GM18870 (cell line): ENCODE results near the gene NOXRED1.
"Not testable (repeated sequence)": the region's sequence is repeated elsewhere in the genome, so short reads cannot be mapped to it uniquely, and the experiment has no call there.

Experiments used
- ATAC-seq: cut with Tn5 transposase; IDR thresholded peaks from one replicate; pipeline ENCODE4 v1.9.1; 2021; ENCODE audit warnings: moderate library complexity; ENCODE audit not compliant: unreplicated experiment

Gene NOXRED1

DNA sequence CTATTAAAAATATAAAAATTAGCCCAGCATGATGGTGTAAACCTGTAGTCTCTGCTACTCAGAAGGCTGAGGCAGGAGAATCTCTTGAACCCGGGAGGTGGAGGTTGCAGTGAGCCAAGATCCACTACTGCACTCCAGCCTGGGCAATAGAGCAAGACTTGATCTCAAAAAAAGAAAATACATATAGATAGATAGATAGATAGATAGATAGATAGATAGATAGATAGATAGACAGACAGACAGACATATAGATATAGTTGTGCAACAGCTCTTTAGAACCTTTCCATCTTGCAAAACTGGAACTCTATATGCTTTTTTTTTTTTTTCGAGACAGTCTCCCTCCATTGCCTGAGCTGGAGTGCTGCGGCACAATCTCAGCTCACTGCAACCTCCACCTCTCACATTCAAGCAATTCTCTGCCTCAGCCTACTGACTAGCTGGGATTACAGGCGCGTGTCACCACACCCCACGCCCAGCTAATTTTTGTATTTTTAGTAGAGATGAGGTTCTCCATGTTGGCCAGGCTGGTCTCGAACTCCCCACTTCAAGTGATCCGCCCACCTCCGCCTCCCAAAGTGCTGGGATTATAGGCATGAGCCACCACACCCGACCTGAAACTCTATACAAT is 7.8 kb downstream of the NOXRED1 start:
- not testable (repeated sequence) for ATAC-seq

DNA sequence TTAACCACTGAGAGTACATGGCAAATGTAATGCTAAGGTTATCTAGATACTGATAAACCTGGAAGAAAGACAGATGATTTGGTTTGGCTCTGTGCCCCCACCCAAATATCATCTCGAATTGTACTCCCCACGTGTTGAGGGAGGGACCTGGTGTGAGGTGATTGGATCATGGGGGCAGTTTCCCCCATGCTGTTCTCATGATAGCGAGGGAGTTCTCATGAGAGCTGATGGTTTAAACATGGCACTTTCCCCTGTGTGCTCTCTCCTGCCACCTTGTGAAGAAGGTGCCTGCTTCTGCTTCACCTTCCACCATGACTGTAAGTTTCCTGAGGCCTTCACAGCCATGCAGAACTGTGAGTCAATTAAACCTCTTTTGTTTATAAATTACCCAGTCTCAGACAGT is 14.2 kb downstream of the NOXRED1 start:
- no peak for ATAC-seq

DNA sequence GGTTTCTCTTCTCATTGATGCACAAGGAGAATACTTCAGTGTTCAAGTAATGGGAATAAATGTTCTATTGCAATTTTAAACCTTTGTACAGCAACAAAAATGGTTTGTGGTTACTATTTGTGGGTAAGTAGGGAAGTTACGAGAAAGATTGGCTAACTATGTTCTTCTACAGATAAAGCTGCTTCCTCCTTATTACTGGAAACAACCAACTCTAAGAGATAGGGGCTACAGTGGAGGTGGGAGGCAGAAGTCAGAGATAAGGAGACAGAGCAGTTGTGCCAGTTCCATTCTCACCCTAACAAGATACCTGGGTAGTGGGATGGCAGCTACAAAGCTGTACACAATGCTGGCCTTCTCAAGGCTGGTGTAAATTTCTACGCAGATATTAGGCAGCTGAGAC is 16.2 kb downstream of the NOXRED1 start:
- ATAC-seq: no peak

DNA sequence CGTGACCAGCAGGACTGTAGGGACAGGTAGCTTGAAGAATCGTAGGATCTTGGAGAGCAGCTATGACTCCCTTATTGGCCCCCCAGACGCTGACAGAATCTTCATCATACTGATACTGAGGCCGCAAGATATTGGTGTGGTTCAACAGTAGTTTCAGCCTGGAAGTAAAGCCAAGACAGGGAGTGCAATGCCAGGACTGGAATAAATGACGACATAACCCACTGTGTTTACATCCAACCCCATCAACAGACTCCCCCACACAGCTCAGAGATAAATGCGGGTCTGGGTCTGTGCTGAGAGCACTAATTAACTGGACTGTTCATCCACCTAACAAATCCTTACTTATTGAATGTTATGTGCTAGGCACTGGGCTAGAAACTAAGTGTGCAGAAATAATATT is 16.6 kb downstream of the NOXRED1 start:
- no peak for ATAC-seq

DNA sequence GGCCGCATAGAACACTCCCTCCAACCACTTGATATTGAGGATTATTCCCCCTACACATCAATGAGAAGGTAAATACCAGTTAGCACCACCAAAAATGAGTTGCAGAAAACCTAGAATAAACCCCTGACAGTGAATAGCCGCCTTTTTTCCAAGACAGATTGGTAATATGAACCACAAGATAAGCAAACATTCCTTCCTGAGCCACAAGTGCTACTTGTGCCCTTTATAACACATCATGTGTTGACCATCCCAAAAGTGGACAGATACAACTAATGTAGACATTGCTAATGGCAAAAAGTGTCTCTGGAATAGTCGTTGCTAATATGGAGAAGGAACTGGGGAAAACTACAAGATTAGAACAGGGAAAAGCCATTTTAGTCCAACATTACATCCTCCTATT is 17.2 kb downstream of the NOXRED1 start:
- ATAC-seq: no peak

DNA sequence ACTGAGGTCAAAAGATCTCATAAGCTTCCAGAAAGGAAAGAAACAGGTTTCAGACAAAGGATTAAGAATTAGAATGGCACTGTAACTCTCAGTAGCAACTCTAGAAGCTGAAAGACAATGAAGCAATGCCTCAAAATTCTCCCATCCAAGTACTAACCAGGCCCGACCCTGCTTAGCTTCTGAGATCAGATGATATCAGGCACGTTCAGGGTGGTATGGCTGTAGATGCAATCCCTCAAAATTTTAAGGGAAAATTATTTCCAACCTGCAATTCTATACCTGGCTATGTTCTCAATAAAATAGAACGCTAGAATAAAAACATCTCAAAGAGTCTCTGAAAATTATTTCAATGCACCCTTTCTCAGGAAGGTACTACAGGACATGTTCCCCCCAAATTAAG is 19.6 kb downstream of the NOXRED1 start:
- no peak for ATAC-seq

DNA sequence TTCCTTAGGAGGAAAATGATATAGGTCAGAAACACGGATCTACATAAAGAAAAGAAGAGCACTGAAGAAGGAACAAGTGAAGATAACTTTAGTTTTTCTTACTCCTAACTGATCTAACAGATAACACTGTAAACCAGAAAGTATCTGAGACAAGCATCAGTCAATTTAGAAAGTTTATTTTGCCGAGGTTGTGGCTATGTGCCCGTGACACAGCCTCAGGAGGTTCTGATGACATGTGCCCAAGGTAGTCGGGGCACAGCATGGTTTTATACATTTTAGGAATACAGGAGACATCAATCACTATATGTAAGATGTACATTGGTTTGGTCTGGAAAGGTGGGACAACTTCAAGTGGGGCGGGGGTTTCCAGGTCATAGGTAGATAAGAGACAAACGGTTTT is 23.1 kb downstream of the NOXRED1 start:
- no peak for ATAC-seq

DNA sequence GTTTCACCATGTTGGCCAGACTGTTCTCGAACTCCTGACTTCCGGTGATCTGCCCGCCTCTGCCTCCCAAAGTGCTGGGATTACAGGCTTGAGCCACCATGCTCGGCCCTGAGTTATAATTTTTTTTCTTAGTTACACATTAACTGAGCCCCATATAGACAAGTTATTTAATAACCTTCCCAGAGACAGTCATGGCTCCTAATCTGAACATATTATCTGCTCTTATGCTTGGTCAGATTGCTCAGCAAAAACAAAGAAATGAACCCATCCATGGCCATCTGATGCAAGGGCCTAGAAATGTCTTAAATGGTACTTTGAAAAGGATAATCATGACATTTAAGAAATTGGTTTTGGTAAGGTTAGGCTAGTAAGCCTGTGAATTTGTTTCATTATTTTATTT is 33.1 kb downstream of the NOXRED1 start:
- no peak for ATAC-seq

DNA sequence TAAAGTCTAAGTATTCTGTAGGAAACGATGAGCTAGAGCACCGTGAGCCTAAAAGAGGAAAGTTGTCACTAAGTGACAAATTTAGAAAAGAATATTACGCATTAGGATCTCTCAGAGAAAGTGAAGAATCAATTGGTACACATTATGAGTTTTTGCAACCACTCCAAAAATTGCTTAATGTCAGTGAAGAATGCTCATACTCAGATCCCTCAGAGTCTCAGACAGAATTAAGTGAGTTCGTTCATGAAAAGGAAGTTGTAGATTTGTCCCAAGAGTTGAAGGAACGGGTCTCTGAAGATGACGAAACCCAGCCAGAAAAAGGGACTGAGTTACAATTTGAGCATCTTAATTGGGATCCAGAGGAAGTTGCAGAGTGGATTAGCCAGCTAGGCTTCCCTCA is 44.6 kb downstream of the NOXRED1 start:
- no peak for ATAC-seq

DNA sequence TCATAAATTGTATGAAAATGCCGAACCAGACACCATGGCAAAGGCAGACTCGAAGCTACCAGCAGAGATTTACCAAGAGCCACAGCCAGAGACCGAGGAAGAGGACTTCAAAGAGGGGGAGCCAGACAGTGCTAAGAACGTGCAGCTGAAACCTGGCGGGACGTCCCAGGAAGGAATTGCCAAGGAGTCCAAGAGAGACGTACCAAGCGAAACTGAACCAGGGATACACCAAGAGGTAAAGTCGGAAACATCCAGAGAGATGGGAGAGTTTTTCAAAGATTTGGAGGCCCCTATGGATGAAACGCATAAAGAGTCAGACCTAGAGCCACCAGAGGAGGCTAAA is 45.9 kb downstream of the NOXRED1 start:
- ATAC-seq: no peak

DNA sequence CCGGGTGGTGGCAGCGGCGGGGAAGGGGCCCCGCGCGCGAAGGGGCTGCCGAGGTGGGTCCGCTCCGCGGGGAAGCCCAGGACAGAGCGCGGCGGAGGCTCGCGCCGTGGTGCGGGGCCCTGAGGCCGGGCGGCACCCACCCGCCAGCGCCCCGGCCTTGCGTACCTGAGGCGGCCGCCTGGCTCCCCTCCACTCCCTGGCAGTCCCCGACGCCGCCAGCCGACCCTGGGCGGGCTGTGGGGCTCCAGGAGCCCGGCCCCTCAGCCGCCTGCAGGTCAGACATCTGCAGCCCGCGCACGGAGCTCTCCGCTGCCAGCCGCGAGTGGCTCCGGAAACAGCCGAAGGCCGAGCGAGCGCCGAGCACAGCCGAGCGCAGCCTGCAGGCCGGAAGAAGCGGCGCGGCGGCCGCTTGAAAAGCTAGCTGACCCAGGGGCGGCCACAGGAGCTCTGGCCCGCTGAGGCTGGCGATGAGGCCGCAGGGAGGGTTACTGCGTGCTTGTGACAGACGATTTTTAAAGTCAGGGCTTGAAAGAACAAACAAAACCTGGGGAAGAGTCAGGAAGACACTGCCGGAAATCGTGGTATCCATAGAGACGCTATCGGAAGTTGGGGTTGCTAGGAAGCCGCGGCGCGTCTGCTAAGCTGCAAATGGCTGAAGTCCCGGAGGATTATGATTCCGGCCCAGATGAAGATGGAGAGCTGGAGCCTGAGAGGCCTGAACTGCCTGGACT is 46.4 kb downstream of the NOXRED1 start, which contains the start of the genes SAMD15 and TMED8:
SAMD15 (plus strand) TSS at position 609 of the 731 bp plus-strand sequence; CDS start at position 649, 40 bp downstream.
TMED8 (minus strand) TSS at position 324 of the 731 bp plus-strand sequence; CDS start at position 283, 41 bp downstream.
- ATAC-seq: peak; percentile 68

DNA sequence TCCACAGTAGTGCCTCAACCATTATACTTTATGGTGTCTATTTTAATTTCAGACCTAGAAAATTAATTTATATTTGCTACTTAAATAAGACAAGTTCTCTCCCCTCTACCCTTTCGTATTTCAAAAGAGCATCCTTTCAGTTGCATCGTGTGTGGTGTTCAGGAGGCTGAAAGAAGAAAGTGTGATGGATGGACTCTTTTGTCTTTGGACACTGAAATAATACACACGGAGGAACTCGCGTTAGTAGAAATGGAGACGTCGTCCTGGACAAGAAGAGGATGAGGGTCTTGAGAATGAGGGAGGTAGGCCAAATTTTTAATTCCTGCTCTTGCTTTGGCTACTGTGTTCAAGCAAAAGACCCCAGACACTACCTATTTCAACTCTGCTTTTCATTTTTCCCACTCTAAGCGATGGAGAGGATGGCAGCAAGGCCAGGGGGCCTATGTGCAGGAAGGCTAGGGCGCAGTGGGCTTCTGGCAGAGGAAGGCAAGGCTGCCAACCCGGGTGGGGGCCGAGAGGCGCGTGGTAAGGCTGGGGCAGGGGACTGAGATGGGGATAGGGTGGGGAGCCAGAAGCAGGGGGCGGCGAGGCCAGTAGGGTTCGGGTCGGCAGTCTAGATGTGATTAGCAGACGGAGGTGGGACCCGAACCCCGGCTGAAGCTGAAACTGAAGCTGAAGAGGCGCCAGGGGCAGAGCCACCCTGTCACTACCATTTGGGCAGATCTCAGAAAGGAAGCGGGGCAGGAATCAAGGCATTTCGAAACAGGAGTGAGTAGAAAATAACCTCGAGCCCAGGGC is 47.2 kb downstream of the NOXRED1 start:
- ATAC-seq: no peak

DNA sequence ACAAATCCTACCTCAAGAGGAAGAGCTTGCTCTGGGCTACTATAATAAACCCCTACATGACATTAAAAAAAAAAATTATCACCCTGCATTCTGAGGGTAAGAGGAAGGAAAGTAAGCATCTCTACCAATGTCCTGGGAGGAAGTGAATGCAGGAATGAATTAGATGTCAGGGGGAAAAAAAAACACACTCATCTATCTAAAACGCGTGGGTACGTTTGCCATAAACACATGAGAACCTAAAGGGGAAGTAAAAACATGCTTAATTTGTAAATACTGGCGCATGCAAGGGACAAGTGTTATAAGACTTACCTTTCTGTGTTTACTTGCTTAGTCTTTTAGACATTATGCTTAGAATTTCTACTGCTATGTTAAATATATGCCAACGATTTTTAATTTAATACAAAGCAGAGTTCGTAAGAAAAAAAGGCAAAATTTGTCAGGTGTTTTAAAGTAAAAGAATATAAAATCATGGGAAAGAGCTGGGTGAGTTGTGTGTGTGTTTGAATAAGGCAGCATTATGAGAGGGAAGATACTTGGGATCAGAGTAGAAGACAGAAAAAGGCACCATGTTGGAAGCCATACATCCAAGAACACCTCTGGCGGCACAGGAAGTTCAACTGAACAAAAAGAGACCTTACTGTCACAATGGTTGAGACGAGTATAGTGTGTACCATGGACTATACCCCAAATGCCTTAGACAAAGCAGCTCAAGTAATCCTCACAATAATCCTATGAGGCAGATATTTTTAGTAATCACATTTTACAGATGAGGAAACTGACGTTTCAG is 48.0 kb downstream of the NOXRED1 start:
- ATAC-seq: no peak

DNA sequence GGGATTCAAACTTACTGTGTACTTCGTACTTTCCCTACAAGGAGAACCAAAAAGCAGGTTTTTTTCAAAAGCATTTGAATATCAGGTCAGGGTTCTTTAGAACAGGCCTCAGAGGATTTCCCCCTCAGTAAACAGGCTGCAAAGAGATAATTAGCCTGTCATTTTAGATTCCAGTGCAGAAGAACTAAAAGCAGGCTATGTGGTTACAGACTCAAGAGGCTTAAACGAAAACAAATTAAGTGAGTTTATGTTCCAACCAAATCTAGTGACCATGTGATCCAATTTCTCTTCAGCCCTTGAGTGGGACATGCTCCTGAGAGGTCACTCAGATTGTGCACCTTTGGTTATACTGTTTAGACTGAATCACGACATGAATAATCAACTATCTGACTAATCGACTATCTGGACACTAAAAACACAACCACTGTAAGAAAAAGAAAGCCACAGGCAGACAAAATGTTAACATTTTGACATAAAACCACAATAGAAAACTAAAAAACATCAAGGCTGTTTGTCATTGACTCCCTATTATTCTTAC is 51.0 kb downstream of the NOXRED1 start:
- peak; percentile 37 for ATAC-seq

DNA sequence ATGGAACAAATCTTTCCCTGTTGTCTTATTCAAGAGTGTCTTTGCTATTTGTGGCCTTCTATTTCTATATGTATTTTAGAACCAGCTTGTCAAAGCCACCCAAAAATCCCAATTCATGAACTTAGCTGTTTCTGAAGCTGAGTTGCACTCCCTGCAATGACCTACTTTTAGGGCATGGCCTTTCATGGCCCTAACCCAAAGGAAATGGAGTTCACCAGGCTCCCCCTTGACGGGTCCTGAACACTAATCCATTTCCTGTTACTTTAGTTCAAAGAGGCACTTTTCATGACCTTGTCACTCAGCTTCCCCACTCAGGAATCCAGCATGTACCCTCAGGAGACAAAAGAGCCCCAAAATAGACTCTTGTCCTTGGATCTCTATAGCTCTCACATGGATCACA is 54.0 kb downstream of the NOXRED1 start:
- no peak for ATAC-seq

DNA sequence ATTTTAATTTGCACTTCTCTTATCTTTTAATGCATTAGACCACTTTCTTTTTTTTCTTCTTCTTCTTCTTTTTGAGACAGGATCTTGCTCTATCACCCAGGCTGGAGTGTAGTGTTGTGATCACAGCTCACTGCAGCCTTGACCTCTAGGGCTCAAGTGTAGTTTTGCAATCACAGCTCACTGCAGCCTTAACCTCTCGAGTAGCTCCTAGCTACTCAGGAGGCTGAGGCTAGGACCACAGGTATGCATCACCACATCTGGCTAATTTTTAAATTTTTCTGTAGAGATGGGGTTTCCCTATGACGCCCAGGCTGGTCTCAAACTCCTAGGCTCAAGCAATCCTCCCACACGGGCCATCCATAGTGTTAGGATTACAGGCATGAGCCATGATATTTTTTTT is 59.2 kb downstream of the NOXRED1 start:
- ATAC-seq: no peak

DNA sequence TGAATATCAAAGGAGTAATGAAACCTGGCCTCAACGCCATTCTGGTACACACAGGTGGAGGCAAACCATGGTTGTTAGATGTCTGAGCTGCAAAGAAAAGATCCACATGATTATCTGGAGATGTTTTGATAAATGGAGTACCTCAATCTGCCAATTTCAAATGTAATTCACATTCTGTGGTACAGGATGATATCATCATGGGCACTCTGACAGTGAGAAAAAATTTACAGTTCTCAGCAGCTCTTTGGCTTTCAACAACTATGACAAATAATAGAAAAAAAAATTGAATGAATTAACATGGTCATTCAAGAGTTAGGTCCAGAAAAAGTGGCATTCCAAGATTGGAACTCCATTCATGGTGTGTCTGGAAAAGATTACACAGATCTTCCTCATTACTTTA is 63.7 kb downstream of the NOXRED1 start:
- ATAC-seq: no peak

DNA sequence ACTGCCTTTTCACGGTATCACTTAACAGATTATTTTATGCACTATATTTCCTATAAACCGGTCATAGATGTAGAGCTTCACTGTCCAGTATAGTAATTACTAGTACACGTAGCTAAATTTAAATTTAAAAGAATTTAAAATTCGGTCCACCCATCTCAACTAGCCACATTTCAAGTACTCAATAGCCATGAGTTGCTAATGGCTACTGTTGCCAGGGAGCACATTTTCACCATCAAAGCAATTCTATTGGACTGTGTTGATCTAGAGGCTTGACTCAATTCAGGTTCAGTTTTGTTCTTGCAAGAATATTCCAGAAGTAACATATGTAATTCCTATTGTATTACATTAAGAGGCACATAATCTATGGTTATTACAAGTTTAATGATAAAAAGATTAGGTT is 66.4 kb downstream of the NOXRED1 start:
- ATAC-seq: no peak

DNA sequence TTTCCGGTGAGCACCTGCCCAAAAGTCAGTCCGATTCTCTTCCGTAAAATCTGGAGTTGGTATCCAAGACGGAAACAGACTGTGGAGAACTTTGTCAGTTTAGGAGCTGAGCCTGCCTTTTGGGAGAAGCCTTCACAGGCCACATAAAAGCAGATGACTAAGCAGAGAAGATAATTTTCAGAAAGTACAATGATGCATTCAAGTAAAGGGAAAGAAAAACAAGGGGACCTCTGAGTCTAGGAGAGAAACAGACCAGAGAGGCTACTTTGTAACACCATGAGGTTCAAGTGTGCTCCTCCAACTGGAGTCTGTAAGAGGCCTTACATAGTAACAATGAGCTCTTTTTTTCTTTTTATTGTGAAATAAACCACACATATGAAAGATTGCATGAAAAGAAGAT is 67.5 kb downstream of the NOXRED1 start:
- ATAC-seq: no peak

DNA sequence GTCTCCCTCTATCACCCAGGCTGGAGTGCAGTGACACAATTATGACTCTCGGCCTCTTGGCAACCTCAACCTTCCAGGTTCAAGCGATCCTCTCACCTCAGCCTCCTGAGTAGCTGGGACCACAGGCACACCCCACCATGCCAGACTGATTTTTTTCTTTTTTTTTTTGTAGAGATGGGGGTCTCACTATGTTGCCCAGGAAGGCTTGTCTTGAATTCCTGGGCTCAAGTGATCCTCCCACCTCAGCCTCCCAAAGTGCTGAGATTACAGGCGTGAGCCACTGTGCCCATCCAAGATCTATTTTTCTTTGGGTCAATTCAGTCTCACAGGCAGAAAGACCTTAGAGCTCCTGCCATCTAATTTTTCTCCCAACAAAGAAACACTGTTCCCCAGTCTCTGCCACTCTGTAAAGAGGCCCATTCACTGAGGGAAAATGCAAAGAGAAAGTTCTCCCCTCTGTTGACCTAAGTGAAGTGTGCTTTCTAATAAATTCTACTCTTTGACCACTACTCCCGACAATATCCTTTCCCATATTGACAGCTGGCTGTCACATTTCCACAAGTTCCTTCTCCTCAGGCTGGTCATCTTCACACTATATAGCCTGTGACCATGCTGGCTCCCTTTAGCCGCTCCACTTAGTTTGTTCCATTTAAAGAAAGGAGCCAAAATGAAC is 69.7 kb downstream of the NOXRED1 start:
- ATAC-seq: no peak
